Measurements from ENCODE around the gene FANCE.
"Not testable (repeated sequence)": the region's sequence is repeated elsewhere in the genome, so short reads cannot be mapped to it uniquely, and the experiment has no call there.

Gene FANCE

GRCh38 chr6:35496841-35497570 is 44.9 kb downstream of the FANCE start, which contains the start of gene TEAD3:
Gene TEAD3 (minus strand): TSS chr6:35497079.
- peak; percentile 18 to 37 for DNase-seq (ENCODE audit: low read depth in 2 of 2)

GRCh38 chr6:35497571-35498421 is 45.7 kb downstream of the FANCE start:
- DNase-seq (ENCODE audit: low read depth in 2 of 2), result peak; percentile 29 to 40

GRCh38 chr6:35498422-35499067 is 46.4 kb downstream of the FANCE start:
- no peak for DNase-seq (ENCODE audit: low read depth in 2 of 2)

GRCh38 chr6:35499372-35499771 is 47.2 kb downstream of the FANCE start:
- no peak for DNase-seq (ENCODE audit: low read depth in 2 of 2)

- DNase-seq (ENCODE audit: low read depth in 2 of 2), result no peak
Measured at GRCh38 chr6:35500782-35501181, 48.6 kb downstream of the FANCE start.

GRCh38 chr6:35501784-35502183 is 49.6 kb downstream of the FANCE start:
- no peak for DNase-seq (ENCODE audit: low read depth in 2 of 2)

- DNase-seq (ENCODE audit: low read depth in 2 of 2), result no peak
Measured at GRCh38 chr6:35503534-35503933, 51.4 kb downstream of the FANCE start.

GRCh38 chr6:35505999-35506412 is 53.9 kb downstream of the FANCE start:
- no peak for DNase-seq (ENCODE audit: low read depth in 2 of 2)

- no peak for DNase-seq (ENCODE audit: low read depth in 2 of 2)
Measured at GRCh38 chr6:35506536-35506935, 54.4 kb downstream of the FANCE start.

- DNase-seq (ENCODE audit: low read depth in 2 of 2), result no peak
Measured at GRCh38 chr6:35507221-35507620, 55.1 kb downstream of the FANCE start.

- no peak for DNase-seq (ENCODE audit: low read depth in 2 of 2)
Measured at GRCh38 chr6:35508027-35508426, 55.9 kb downstream of the FANCE start.

GRCh38 chr6:35508542-35508941 is 56.4 kb downstream of the FANCE start:
- DNase-seq (ENCODE audit: low read depth in 2 of 2), result no peak

- DNase-seq (ENCODE audit: low read depth in 2 of 2), result no peak
Measured at GRCh38 chr6:35510916-35511561, 58.9 kb downstream of the FANCE start.

- DNase-seq (ENCODE audit: low read depth in 2 of 2), result no peak
Measured at GRCh38 chr6:35511562-35511941, 59.4 kb downstream of the FANCE start.

- DNase-seq (ENCODE audit: low read depth in 2 of 2), result no peak
Measured at GRCh38 chr6:35512006-35512405, 59.9 kb downstream of the FANCE start.

GRCh38 chr6:35512740-35513139 is 60.6 kb downstream of the FANCE start, which contains the start of gene TULP1:
Gene TULP1 (minus strand): TSS chr6:35512896. CDS start chr6:35512858, 38 bp downstream.
- DNase-seq (ENCODE audit: low read depth in 2 of 2), result no peak

GRCh38 chr6:35514587-35514986 is 62.4 kb downstream of the FANCE start:
- DNase-seq (ENCODE audit: low read depth in 2 of 2), result no peak

GRCh38 chr6:35515939-35516338 is 63.8 kb downstream of the FANCE start:
- not testable (repeated sequence) for DNase-seq (ENCODE audit: low read depth in 2 of 2)
